H9 (cell line): ENCODE measurements around the gene PPP1R12B. TPM values are rescaled to one million over a fixed set of nuclear protein-coding genes. Genes with fewer than 3 reads are reported as not detected.

Experiments used
- DNase-seq: peaks from one replicate; pipeline ENCODE4 v3.0.0-alpha.2; 2017
- H2AFZ ChIP-seq: one replicate; pipeline ENCODE4 v1.6.1; 2013; ENCODE audit warnings: mild to moderate bottlenecking, low read length, control low read depth, moderate library complexity
- H2AK5ac ChIP-seq: 2 replicates; pipeline ENCODE4 v1.6.1; 2013; ENCODE audit warnings: low read length, control low read depth, mixed read lengths; ENCODE audit not compliant: insufficient read length
- H2BK120ac ChIP-seq: one replicate; pipeline ENCODE4 v1.6.1; 2013; ENCODE audit warnings: low read depth, mild to moderate bottlenecking, low read length, control low read depth, inconsistent platforms; ENCODE audit not compliant: poor library complexity, severe bottlenecking
- H2BK12ac ChIP-seq: 2 replicates; pipeline ENCODE4 v1.6.1; 2013; ENCODE audit warnings: low read length, control low read depth, mixed read lengths, low read depth; ENCODE audit not compliant: insufficient read length
- H2BK15ac ChIP-seq: 2 replicates; pipeline ENCODE4 v1.6.1; 2013; ENCODE audit warnings: low read depth, low read length, control low read depth
- H2BK20ac ChIP-seq: one replicate; pipeline ENCODE4 v1.6.1; 2013; ENCODE audit warnings: low read depth, mild to moderate bottlenecking, low read length, control low read depth, inconsistent platforms; ENCODE audit not compliant: poor library complexity, severe bottlenecking
- H2BK5ac ChIP-seq: 2 replicates; pipeline ENCODE4 v1.6.1; 2013; ENCODE audit warnings: low read length, control low read depth, mixed read lengths; ENCODE audit not compliant: insufficient read length
- H3K14ac ChIP-seq: 2 replicates; pipeline ENCODE4 v1.6.1; 2013; ENCODE audit warnings: low read length, control low read depth; ENCODE audit not compliant: insufficient read depth
- H3K18ac ChIP-seq: 2 replicates; pipeline ENCODE4 v1.6.1; 2013; ENCODE audit warnings: low read depth, mild to moderate bottlenecking, mixed read lengths, low read length, control low read depth; ENCODE audit not compliant: insufficient read length
- H3K23ac ChIP-seq: 2 replicates; pipeline ENCODE4 v1.6.1; 2013; ENCODE audit warnings: low read length, control low read depth, mixed read lengths, low read depth; ENCODE audit not compliant: insufficient read length
- H3K23me2 ChIP-seq: 2 replicates; pipeline ENCODE4 v1.6.1; 2013; ENCODE audit warnings: low read depth, mild to moderate bottlenecking, mixed read lengths, low read length, control low read depth; ENCODE audit not compliant: insufficient read length, poor library complexity, severe bottlenecking
- H3K27ac ChIP-seq: 2 replicates; pipeline ENCODE4 v1.5.1; 2013; ENCODE audit warnings: low read length, control low read depth, mixed read lengths, low read depth; ENCODE audit not compliant: insufficient read length
- H3K27me3 ChIP-seq: 2 replicates; pipeline ENCODE4 v1.6.1; 2013; ENCODE audit warnings: low read length, control low read depth, inconsistent platforms; ENCODE audit not compliant: insufficient read depth
- H3K4ac ChIP-seq: 2 replicates; pipeline ENCODE4 v1.6.1; 2013; ENCODE audit warnings: low read depth, mild to moderate bottlenecking, control low read depth, inconsistent platforms, low read length, moderate library complexity
- H3K4me1 ChIP-seq: 2 replicates; pipeline ENCODE4 v1.6.1; 2013; ENCODE audit warnings: low read length, control low read depth, inconsistent platforms; ENCODE audit not compliant: insufficient read depth
- H3K4me2 ChIP-seq: 2 replicates; pipeline ENCODE4 v1.6.1; 2013; ENCODE audit warnings: low read length, control low read depth, mixed read lengths; ENCODE audit not compliant: insufficient read length, insufficient read depth
- H3K56ac ChIP-seq: 2 replicates; pipeline ENCODE4 v1.6.1; 2013; ENCODE audit warnings: low read depth, mild to moderate bottlenecking, mixed read lengths, low read length, control low read depth; ENCODE audit not compliant: insufficient read length
- H3K79me1 ChIP-seq: 2 replicates; pipeline ENCODE4 v1.6.1; 2013; ENCODE audit warnings: low read depth, mild to moderate bottlenecking, moderate library complexity, low read length, control low read depth, inconsistent platforms; ENCODE audit not compliant: insufficient read depth, poor library complexity, severe bottlenecking
- H3K79me2 ChIP-seq: 2 replicates; pipeline ENCODE4 v1.6.1; 2013; ENCODE audit warnings: low read length, control low read depth, inconsistent platforms; ENCODE audit not compliant: insufficient read depth
- H3K9ac ChIP-seq: 2 replicates; pipeline ENCODE4 v1.6.1; 2013; ENCODE audit warnings: low read length, control low read depth, mixed read lengths; ENCODE audit not compliant: insufficient read length; ENCODE audit errors: extremely low read depth
- H3K9me3 ChIP-seq: one replicate; pipeline ENCODE4 v1.6.1; 2013; ENCODE audit warnings: low read depth, low read length, inconsistent platforms; ENCODE audit not compliant: control insufficient read depth
- H3T11ph ChIP-seq: one replicate; pipeline ENCODE4 v1.6.1; 2013; ENCODE audit warnings: mild to moderate bottlenecking, low read length, control low read depth, inconsistent platforms
- H4K20me1 ChIP-seq: one replicate; pipeline ENCODE4 v1.6.1; 2013; ENCODE audit not compliant: control insufficient read depth, insufficient read length, insufficient read depth
- H4K5ac ChIP-seq: 2 replicates; pipeline ENCODE4 v1.6.1; 2013; ENCODE audit warnings: low read depth, mild to moderate bottlenecking, mixed read lengths, low read length, control low read depth; ENCODE audit not compliant: insufficient read length
- H4K8ac ChIP-seq: replicated peaks from 2 replicates; pipeline ENCODE4 v1.6.1; 2013; ENCODE audit warnings: low read length, control low read depth, mixed read lengths, low read depth; ENCODE audit not compliant: insufficient read length
- H4K91ac ChIP-seq: 2 replicates; pipeline ENCODE4 v1.6.1; 2013; ENCODE audit warnings: low read depth, mild to moderate bottlenecking, moderate library complexity, mixed read lengths, low read length, control low read depth; ENCODE audit not compliant: insufficient read length
- H3K27ac Mint-ChIP-seq, 3 experiments: 2 replicates in 2 of 3; 3 replicates in 1 of 3; pipeline ENCODE4 v1.8.0; 2020 to 2021; ENCODE audit warnings: mixed read lengths in 3 of 3, mild to moderate bottlenecking in 1 of 3, moderate library complexity in 1 of 3
- H3K27me3 Mint-ChIP-seq: 2 replicates; pipeline ENCODE4 v1.8.0; 2021; ENCODE audit warnings: low read depth, mild to moderate bottlenecking, moderate library complexity, mixed read lengths
- H3K36me3 Mint-ChIP-seq, 3 experiments: 2 replicates in 2 of 3; 3 replicates in 1 of 3; pipeline ENCODE4 v1.8.0; 2020 to 2021; ENCODE audit warnings: low read depth in 3 of 3, mixed read lengths in 3 of 3; ENCODE audit not compliant: insufficient read depth in 1 of 3
- H3K4me1 Mint-ChIP-seq, 2 experiments: 2 replicates each; pipeline ENCODE4 v1.8.0; 2020; ENCODE audit warnings: mixed read lengths in 2 of 2
- H3K4me3 Mint-ChIP-seq, 2 experiments: 2 replicates in 1 of 2; 3 replicates in 1 of 2; pipeline ENCODE4 v1.8.0; 2020 to 2021; ENCODE audit warnings: mild to moderate bottlenecking in 2 of 2, mixed read lengths in 2 of 2, moderate library complexity in 1 of 2
- H3K9me3 Mint-ChIP-seq, 2 experiments: 2 replicates in 1 of 2; 3 replicates in 1 of 2; pipeline ENCODE4 v1.8.0; 2020; ENCODE audit warnings: mild to moderate bottlenecking in 2 of 2, mixed read lengths in 2 of 2, moderate library complexity in 1 of 2
- total RNA-seq: library from RNA; stranded (reverse); gene quantifications from 2 replicates; pipeline ENCODE4 v1.2.1, GENCODE V29; 2021
- TF ChIP-seq, protein P1 (sequence below): fragments of 200-600 bp; sonication (generic); conservative IDR thresholded peaks from 3 replicates; pipeline ENCODE4 v1.8.0; 2021; ENCODE audit warnings: antibody characterized with exemption, mild to moderate bottlenecking

The PPP1R12B gene
- total RNA-seq, 1 experiment from 2014 or later = 12.9 TPM

- no peak overlapping the region for H3T11ph ChIP-seq
- no peaks in the 10 kb centered on the region for H4K20me1 ChIP-seq
- TF ChIP-seq, protein P1, sequence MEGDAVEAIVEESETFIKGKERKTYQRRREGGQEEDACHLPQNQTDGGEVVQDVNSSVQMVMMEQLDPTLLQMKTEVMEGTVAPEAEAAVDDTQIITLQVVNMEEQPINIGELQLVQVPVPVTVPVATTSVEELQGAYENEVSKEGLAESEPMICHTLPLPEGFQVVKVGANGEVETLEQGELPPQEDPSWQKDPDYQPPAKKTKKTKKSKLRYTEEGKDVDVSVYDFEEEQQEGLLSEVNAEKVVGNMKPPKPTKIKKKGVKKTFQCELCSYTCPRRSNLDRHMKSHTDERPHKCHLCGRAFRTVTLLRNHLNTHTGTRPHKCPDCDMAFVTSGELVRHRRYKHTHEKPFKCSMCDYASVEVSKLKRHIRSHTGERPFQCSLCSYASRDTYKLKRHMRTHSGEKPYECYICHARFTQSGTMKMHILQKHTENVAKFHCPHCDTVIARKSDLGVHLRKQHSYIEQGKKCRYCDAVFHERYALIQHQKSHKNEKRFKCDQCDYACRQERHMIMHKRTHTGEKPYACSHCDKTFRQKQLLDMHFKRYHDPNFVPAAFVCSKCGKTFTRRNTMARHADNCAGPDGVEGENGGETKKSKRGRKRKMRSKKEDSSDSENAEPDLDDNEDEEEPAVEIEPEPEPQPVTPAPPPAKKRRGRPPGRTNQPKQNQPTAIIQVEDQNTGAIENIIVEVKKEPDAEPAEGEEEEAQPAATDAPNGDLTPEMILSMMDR = no peak
- no peak overlapping the region for H3K4ac ChIP-seq
- H2BK5ac ChIP-seq = no peak overlapping the region
- no peak overlapping the region for H4K91ac ChIP-seq
- H3K79me1 ChIP-seq = no peaks in the 10 kb centered on the region
- no peak overlapping the region for H3K56ac ChIP-seq
- H2BK12ac ChIP-seq = no peak overlapping the region
- H4K8ac ChIP-seq = no peak overlapping the region
- H3K9ac ChIP-seq = no peak overlapping the region
- H2BK20ac ChIP-seq = no peak overlapping the region
- H3K4me2 ChIP-seq = no peak overlapping the region
- Mint-ChIP-seq H3K27me3 (no peaks in the 10 kb centered on the region), H3K36me3 (no peaks in the 10 kb centered on the region; a peak in 1 of 7 replicates), H3K9me3 (no peaks in the 10 kb centered on the region), H3K4me3 (no peak overlapping the region), H3K4me1 (peaks cover 43 to 45% of the 10 kb centered on the region in 2 experiments), H3K27ac (peak overlapping the region; percentile 6 to 44 (median 12); a peak in 3 of 7 replicates)
- no peak overlapping the region for H4K5ac ChIP-seq
- no peaks in the 10 kb centered on the region for H3K27me3 ChIP-seq
- no peak overlapping the region for H2BK120ac ChIP-seq
- H3K79me2 ChIP-seq = no peaks in the 10 kb centered on the region
- H2AFZ ChIP-seq = no peak overlapping the region
- no peak overlapping the region for H2BK15ac ChIP-seq
- peaks cover 25% of the 10 kb centered on the region; the same call in 1 of the 2 replicates for H3K4me1 ChIP-seq
- H3K23me2 ChIP-seq = no peaks in the 10 kb centered on the region
- no peak overlapping the region for H2AK5ac ChIP-seq
- no peak overlapping the region for H3K23ac ChIP-seq
- no peak for DNase-seq
- H3K9me3 ChIP-seq = no peaks in the 10 kb centered on the region
- no peak overlapping the region for H3K27ac ChIP-seq
- no peak overlapping the region for H3K18ac ChIP-seq
- H3K14ac ChIP-seq = no peak overlapping the region
These were observed 221.2 kb downstream of the PPP1R12B start for GRCh38 chr1:202569393-202570322.
